H1 (cell line): ENCODE measurements around the gene PEX26.

Experiments
- EZH2 ChIP-seq: fragments of 200-600 bp; sonication (generic); IDR thresholded peaks from 2 replicates; pipeline ENCODE4 v1.7.1; 2012; ENCODE audit warnings: low read depth, mild to moderate bottlenecking, moderate library complexity, low read length, inconsistent platforms; ENCODE audit not compliant: severe bottlenecking
- GABPA ChIP-seq: IDR thresholded peaks from 2 replicates; pipeline ENCODE4 v1.6.1; 2011; ENCODE audit warnings: mild to moderate bottlenecking, low read length, moderate library complexity, borderline replicate concordance; ENCODE audit not compliant: insufficient read depth
- POLR2A ChIP-seq, 2 experiments: IDR thresholded peaks; 1 replicate in 1 of 2; 2 replicates in 1 of 2; pipeline ENCODE4 v1.6.1; 2011; ENCODE audit warnings: low read depth in 2 of 2, low read length in 2 of 2, mild to moderate bottlenecking in 2 of 2; ENCODE audit errors: control extremely low read depth in 1 of 2
- TEAD4 ChIP-seq: IDR thresholded peaks from 2 replicates; pipeline ENCODE4 v1.6.1; 2012; ENCODE audit warnings: low read depth, low read length, inconsistent platforms, mixed read lengths
- TF ChIP-seq, protein P1 (sequence below): IDR thresholded peaks from 2 replicates; pipeline ENCODE4 v1.6.1; 2012; ENCODE audit warnings: inconsistent platforms
- TF ChIP-seq, protein P2 (sequence below): IDR thresholded peaks from 2 replicates; pipeline ENCODE4 v1.6.1; 2011; ENCODE audit warnings: low read depth, mild to moderate bottlenecking, low read length; ENCODE audit not compliant: insufficient read depth
- TF ChIP-seq, protein P3 (sequence below), 3 experiments: IDR thresholded peaks; 1 replicate in 2 of 3; 2 replicates in 1 of 3; pipeline versions ENCODE4 v1.5.1 to v1.6.1; 2011; ENCODE audit warnings: low read length in 3 of 3, mild to moderate bottlenecking in 3 of 3, inconsistent platforms in 2 of 3, low read depth in 1 of 3, moderate library complexity in 1 of 3; ENCODE audit not compliant: insufficient read depth in 1 of 3; ENCODE audit errors: control extremely low read depth in 1 of 3
- TF ChIP-seq, protein P4 (sequence below): IDR thresholded peaks from 2 replicates; pipeline ENCODE4 v1.6.1; 2012; ENCODE audit warnings: low read length, inconsistent platforms

DNA sequence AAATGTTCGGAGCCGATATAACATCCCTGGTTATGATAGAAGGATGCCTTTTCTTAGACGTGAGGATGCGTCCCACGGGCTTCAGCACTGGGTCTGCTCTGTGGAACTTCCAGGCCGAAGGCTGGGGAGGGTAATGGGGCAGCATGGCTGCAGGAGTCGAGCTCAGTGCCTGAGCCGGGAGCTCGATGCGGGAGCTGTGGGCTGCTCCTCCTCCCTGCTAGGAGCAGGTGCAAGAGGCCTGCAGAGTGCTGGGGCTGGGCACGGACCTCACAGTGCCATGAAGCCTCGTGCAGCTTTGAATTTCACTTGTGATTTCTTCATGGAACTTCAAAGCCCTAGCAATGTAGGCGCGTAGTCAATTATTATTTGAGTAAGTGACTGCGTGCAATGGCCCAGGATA lies 38.8 kb downstream of the PEX26 start:
- TF ChIP-seq TEAD4 (no peak), GABPA (no peak), POLR2A (IDR thresholded peaks at IDR 0.05; ENCODE audit: control extremely low read depth in 1 of 2, low read depth in 2 of 2, low read length in 2 of 2) (no peak), EZH2 (no peak)
- TF ChIP-seq, protein P1, sequence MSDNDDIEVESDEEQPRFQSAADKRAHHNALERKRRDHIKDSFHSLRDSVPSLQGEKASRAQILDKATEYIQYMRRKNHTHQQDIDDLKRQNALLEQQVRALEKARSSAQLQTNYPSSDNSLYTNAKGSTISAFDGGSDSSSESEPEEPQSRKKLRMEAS: no peak
- TF ChIP-seq, protein P2, sequence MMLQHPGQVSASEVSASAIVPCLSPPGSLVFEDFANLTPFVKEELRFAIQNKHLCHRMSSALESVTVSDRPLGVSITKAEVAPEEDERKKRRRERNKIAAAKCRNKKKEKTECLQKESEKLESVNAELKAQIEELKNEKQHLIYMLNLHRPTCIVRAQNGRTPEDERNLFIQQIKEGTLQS: no peak
- TF ChIP-seq, protein P3, sequence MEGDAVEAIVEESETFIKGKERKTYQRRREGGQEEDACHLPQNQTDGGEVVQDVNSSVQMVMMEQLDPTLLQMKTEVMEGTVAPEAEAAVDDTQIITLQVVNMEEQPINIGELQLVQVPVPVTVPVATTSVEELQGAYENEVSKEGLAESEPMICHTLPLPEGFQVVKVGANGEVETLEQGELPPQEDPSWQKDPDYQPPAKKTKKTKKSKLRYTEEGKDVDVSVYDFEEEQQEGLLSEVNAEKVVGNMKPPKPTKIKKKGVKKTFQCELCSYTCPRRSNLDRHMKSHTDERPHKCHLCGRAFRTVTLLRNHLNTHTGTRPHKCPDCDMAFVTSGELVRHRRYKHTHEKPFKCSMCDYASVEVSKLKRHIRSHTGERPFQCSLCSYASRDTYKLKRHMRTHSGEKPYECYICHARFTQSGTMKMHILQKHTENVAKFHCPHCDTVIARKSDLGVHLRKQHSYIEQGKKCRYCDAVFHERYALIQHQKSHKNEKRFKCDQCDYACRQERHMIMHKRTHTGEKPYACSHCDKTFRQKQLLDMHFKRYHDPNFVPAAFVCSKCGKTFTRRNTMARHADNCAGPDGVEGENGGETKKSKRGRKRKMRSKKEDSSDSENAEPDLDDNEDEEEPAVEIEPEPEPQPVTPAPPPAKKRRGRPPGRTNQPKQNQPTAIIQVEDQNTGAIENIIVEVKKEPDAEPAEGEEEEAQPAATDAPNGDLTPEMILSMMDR (IDR thresholded peaks at IDR 0.05; ENCODE audit: control extremely low read depth in 1 of 3, insufficient read depth in 1 of 3, low read depth in 1 of 3, low read length in 3 of 3): no peak
- TF ChIP-seq, protein P4, sequence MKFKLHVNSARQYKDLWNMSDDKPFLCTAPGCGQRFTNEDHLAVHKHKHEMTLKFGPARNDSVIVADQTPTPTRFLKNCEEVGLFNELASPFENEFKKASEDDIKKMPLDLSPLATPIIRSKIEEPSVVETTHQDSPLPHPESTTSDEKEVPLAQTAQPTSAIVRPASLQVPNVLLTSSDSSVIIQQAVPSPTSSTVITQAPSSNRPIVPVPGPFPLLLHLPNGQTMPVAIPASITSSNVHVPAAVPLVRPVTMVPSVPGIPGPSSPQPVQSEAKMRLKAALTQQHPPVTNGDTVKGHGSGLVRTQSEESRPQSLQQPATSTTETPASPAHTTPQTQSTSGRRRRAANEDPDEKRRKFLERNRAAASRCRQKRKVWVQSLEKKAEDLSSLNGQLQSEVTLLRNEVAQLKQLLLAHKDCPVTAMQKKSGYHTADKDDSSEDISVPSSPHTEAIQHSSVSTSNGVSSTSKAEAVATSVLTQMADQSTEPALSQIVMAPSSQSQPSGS: no peak
